ENCODE data around the gene ARIH1.

Gene ARIH1

GRCh38 chr15:72535911-72536310 lies 61.8 kb downstream of the ARIH1 start:
- Mint-ChIP-seq H3K27me3 (ENCODE audit: low read depth) (no peaks in the 10 kb centered on the region), H3K27ac (peak overlapping the region in 2 of 3 experiments; percentile 3 to 9), H3K4me1 (peaks cover 10% of the 10 kb centered on the region), H3K36me3 (ENCODE audit: low read depth) (peaks cover 43% of the 10 kb centered on the region), H3K4me3 (no peak overlapping the region), H3K9me3 (peaks cover 19% of the 10 kb centered on the region)
- no peak for TF ChIP-seq CTCF (IDR thresholded peaks at IDR 0.05; ENCODE audit: unreplicated experiment in 3 of 3)

- TF ChIP-seq CTCF (IDR thresholded peaks at IDR 0.05; ENCODE audit: unreplicated experiment in 3 of 3) = no peak
- Mint-ChIP-seq H3K4me1 (peaks cover 10% of the 10 kb centered on the region), H3K27me3 (ENCODE audit: low read depth) (no peaks in the 10 kb centered on the region), H3K36me3 (ENCODE audit: low read depth) (peaks cover 49% of the 10 kb centered on the region), H3K4me3 (no peak overlapping the region), H3K9me3 (peaks cover 22% of the 10 kb centered on the region), H3K27ac (no peak overlapping the region)
These were observed 62.4 kb downstream of the ARIH1 start for GRCh38 chr15:72536506-72536905.

- Mint-ChIP-seq H3K27ac (no peak overlapping the region), H3K4me3 (no peak overlapping the region), H3K9me3 (peaks cover 26% of the 10 kb centered on the region), H3K27me3 (ENCODE audit: low read depth) (no peaks in the 10 kb centered on the region), H3K4me1 (peaks cover 10% of the 10 kb centered on the region), H3K36me3 (ENCODE audit: low read depth) (peaks cover 53% of the 10 kb centered on the region)
- TF ChIP-seq CTCF (IDR thresholded peaks at IDR 0.05; ENCODE audit: unreplicated experiment in 3 of 3) = no peak
These were observed 64.8 kb downstream of the ARIH1 start for GRCh38 chr15:72538931-72539330.

- Mint-ChIP-seq H3K4me1 (peaks cover 3% of the 10 kb centered on the region), H3K27me3 (ENCODE audit: low read depth) (no peaks in the 10 kb centered on the region), H3K27ac (no peak overlapping the region), H3K36me3 (ENCODE audit: low read depth) (peaks cover 51% of the 10 kb centered on the region), H3K9me3 (peaks cover 26% of the 10 kb centered on the region), H3K4me3 (no peak overlapping the region)
- no peak for TF ChIP-seq CTCF (IDR thresholded peaks at IDR 0.05; ENCODE audit: unreplicated experiment in 3 of 3)
These were observed 66.6 kb downstream of the ARIH1 start for GRCh38 chr15:72540606-72541237.

- peaks cover 58% of the 10 kb centered on the region for H3K36me3 Mint-ChIP-seq (ENCODE audit: low read depth)
- H3K27me3 Mint-ChIP-seq (ENCODE audit: low read depth) = no peaks in the 10 kb centered on the region
- peaks cover 26% of the 10 kb centered on the region for H3K9me3 Mint-ChIP-seq
- no peak overlapping the region for H3K27ac Mint-ChIP-seq
- H3K4me1 Mint-ChIP-seq = no peaks in the 10 kb centered on the region
- H3K4me3 Mint-ChIP-seq = no peak overlapping the region
- TF ChIP-seq CTCF (IDR thresholded peaks at IDR 0.05; ENCODE audit: unreplicated experiment in 3 of 3) = no peak
These were observed 67.5 kb downstream of the ARIH1 start for GRCh38 chr15:72541674-72542073.

- Mint-ChIP-seq H3K27ac (peak overlapping the region in 1 of 3 experiments; percentile 37), H3K36me3 (ENCODE audit: low read depth) (peaks cover 62% of the 10 kb centered on the region), H3K27me3 (ENCODE audit: low read depth) (no peaks in the 10 kb centered on the region), H3K4me3 (no peak overlapping the region), H3K4me1 (no peaks in the 10 kb centered on the region), H3K9me3 (peaks cover 12% of the 10 kb centered on the region)
- TF ChIP-seq CTCF (IDR thresholded peaks at IDR 0.05; ENCODE audit: unreplicated experiment in 3 of 3) = no peak
These were observed 71.0 kb downstream of the ARIH1 start for GRCh38 chr15:72545156-72545555.

Data from nephron (organoid).